Activated CD8-positive, alpha-beta memory T cell treated with anti-CD3 and anti-CD28 coated beads, Interleukin-2, amount 50 U/mL, for 1 hour (primary cell): ENCODE results near the gene CCDC195.

Experiments used
- DNase-seq: peaks from one replicate; pipeline ENCODE4 v3.0.0-alpha.2; 2020; ENCODE audit errors: extremely low read depth

Gene CCDC195

GRCh38 chr2:224716201-224716600 is at the start of gene CCDC195:
CCDC195 (minus strand) TSS chr2:224716365; CDS start chr2:224716365, 0 bp downstream.
- no peak for DNase-seq

- no peak for DNase-seq
Measured at GRCh38 chr2:224764565-224765236, 48.5 kb upstream of the CCDC195 start.

GRCh38 chr2:224757934-224758548 is 41.9 kb upstream of the CCDC195 start:
- no peak for DNase-seq

- no peak for DNase-seq
Measured at GRCh38 chr2:224753743-224754540, 37.8 kb upstream of the CCDC195 start.

GRCh38 chr2:224751996-224752698 is 36.0 kb upstream of the CCDC195 start:
- no peak for DNase-seq

GRCh38 chr2:224749136-224749535 is 33.0 kb upstream of the CCDC195 start:
- DNase-seq: no peak

- DNase-seq: no peak
Measured at GRCh38 chr2:224747765-224748164, 31.6 kb upstream of the CCDC195 start.

GRCh38 chr2:224736227-224736626 is 20.1 kb upstream of the CCDC195 start:
- no peak for DNase-seq

GRCh38 chr2:224734949-224735348 is 18.8 kb upstream of the CCDC195 start:
- no peak for DNase-seq

GRCh38 chr2:224731665-224732064 is 15.5 kb upstream of the CCDC195 start:
- DNase-seq: no peak

GRCh38 chr2:224729435-224729834 is 13.3 kb upstream of the CCDC195 start:
- DNase-seq: no peak

- DNase-seq: no peak
Measured at GRCh38 chr2:224724331-224724730, 8.2 kb upstream of the CCDC195 start.

GRCh38 chr2:224723586-224724217 is 7.5 kb upstream of the CCDC195 start:
- DNase-seq: no peak

- DNase-seq: no peak
Measured at GRCh38 chr2:224722770-224723169, 6.6 kb upstream of the CCDC195 start.

GRCh38 chr2:224722250-224722649 is 6.1 kb upstream of the CCDC195 start:
- DNase-seq: no peak

- DNase-seq: no peak
Measured at GRCh38 chr2:224716921-224717320, 756 bp upstream of the CCDC195 start.

- no peak for DNase-seq
Measured at GRCh38 chr2:224711859-224712665, 4.1 kb downstream of the CCDC195 start.

- DNase-seq: no peak
Measured at GRCh38 chr2:224711381-224711780, 4.8 kb downstream of the CCDC195 start.

GRCh38 chr2:224709301-224709700 is 6.9 kb downstream of the CCDC195 start:
- no peak for DNase-seq

GRCh38 chr2:224694502-224694901 is 21.7 kb downstream of the CCDC195 start:
- no peak for DNase-seq

GRCh38 chr2:224691563-224691962 is 24.6 kb downstream of the CCDC195 start:
- no peak for DNase-seq
